ENCODE measurements around the gene P2RY4.

DNA sequence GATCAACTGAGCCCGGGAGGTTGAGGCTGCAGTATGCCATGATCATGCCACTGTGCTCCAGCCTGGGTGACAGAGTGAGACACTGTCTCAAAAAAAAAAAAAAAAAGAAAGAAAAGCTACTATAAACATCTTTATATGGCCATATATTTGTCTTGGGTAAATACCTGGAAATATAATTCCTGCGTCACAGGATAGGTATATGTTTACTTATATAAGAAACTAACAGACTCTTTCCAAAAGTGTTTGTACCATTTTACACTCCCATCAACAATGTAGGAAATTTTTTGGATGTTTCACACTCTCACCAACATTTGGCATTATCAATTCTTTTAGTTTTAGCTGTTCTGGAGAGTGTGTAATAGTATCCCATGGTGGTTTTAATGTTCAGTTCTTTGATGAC lies 12.8 kb downstream of the P2RY4 start:
- no peak for TF ChIP-seq EZH2 (IDR thresholded peaks at IDR 0.05; ENCODE audit: borderline replicate concordance, insufficient read depth, low read length, poor library complexity, severe bottlenecking)
- TF ChIP-seq SMC3 (conservative IDR thresholded peaks at IDR 0.05; ENCODE audit: poor library complexity), result no peak
- TF ChIP-seq, protein P1, sequence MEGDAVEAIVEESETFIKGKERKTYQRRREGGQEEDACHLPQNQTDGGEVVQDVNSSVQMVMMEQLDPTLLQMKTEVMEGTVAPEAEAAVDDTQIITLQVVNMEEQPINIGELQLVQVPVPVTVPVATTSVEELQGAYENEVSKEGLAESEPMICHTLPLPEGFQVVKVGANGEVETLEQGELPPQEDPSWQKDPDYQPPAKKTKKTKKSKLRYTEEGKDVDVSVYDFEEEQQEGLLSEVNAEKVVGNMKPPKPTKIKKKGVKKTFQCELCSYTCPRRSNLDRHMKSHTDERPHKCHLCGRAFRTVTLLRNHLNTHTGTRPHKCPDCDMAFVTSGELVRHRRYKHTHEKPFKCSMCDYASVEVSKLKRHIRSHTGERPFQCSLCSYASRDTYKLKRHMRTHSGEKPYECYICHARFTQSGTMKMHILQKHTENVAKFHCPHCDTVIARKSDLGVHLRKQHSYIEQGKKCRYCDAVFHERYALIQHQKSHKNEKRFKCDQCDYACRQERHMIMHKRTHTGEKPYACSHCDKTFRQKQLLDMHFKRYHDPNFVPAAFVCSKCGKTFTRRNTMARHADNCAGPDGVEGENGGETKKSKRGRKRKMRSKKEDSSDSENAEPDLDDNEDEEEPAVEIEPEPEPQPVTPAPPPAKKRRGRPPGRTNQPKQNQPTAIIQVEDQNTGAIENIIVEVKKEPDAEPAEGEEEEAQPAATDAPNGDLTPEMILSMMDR (IDR thresholded peaks at IDR 0.05; ENCODE audit: poor library complexity, severe bottlenecking), result no peak
- TF ChIP-seq TAF1 (IDR thresholded peaks at IDR 0.05; ENCODE audit: low read depth), result no peak
- TF ChIP-seq MXI1 (conservative IDR thresholded peaks at IDR 0.05; ENCODE audit: poor library complexity, severe bottlenecking), result no peak

Measured in neural cell (in vitro differentiated cells).